HAP-1 (cell line): ENCODE data around the gene SRD5A1.

ENCODE experiments used
- DNase-seq, 2 experiments: peaks; one replicate each; pipeline ENCODE4 v3.0.0-alpha.2; 2016 to 2020; ENCODE audit warnings: low spot score in 2 of 2
- H3K27me3 ChIP-seq: fragments of 250-450 bp; sonication (Bioruptor Pico); 2 replicates; pipeline ENCODE4 v1.5.1; 2020; ENCODE audit warnings: low read depth, mild to moderate bottlenecking, moderate library complexity
- H3K36me3 ChIP-seq: fragments of 250-450 bp; sonication (Bioruptor Pico); replicated peaks from 2 replicates; pipeline ENCODE4 v1.5.1; 2020; ENCODE audit warnings: mild to moderate bottlenecking
- H3K4me1 ChIP-seq: fragments of 250-450 bp; sonication (Bioruptor Pico); 2 replicates; pipeline ENCODE4 v1.5.1; 2020; ENCODE audit warnings: mild to moderate bottlenecking
- H3K4me3 ChIP-seq: fragments of 250-450 bp; sonication (Bioruptor Pico); 2 replicates; pipeline ENCODE4 v1.5.1; 2020; ENCODE audit warnings: mild to moderate bottlenecking, moderate library complexity
- H3K9me3 ChIP-seq: fragments of 250-450 bp; sonication (Bioruptor Pico); 2 replicates; pipeline ENCODE4 v1.5.1; 2020; ENCODE audit warnings: mild to moderate bottlenecking, moderate library complexity
- in situ Hi-C: fragments of 300-500 bp; cut with MboI; formaldehyde crosslinking; loops from 3 replicates; pipeline ENCODE4 v1.14.3; 2020; ENCODE audit warnings: low sequenced_read_pairs, inconsistent platforms, mixed read lengths

Gene SRD5A1

DNA sequence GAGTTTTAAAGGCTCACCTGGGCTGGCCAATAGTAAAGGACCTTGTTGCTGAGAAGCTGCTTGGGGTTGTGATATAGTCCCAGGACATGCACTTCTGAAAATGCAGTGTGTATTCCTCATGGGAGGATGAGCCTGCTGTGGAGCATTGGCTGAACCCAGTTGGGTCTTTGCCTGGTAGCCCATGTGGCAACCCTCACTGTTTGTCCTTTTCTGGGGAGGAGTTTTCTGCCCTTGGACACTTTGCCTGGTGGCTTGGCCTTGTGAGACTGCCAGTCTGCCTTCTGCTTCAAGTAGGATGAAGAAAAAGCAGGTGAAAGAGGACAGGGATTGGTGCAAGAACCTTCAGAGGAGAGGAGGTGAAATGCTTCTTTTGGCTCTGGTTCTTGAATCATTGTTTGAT lies 84.0 kb downstream of the SRD5A1 start:
- H3K36me3 ChIP-seq, result peaks cover 6% of the 10 kb centered on the region
- peaks cover 15% of the 10 kb centered on the region for H3K4me1 ChIP-seq
- H3K27me3 ChIP-seq, result no peaks in the 10 kb centered on the region
- H3K4me3 ChIP-seq, result peak overlapping the region; percentile 2; the same call in 1 of the 2 replicates
- in situ Hi-C loops, result loop anchor here (5.0 kb wide), 1 partner anchor 85 kb away; the partner anchor contains the start of genes NSUN2 and SRD5A1
- no peaks in the 10 kb centered on the region for H3K9me3 ChIP-seq
- DNase-seq, result no peak

DNA sequence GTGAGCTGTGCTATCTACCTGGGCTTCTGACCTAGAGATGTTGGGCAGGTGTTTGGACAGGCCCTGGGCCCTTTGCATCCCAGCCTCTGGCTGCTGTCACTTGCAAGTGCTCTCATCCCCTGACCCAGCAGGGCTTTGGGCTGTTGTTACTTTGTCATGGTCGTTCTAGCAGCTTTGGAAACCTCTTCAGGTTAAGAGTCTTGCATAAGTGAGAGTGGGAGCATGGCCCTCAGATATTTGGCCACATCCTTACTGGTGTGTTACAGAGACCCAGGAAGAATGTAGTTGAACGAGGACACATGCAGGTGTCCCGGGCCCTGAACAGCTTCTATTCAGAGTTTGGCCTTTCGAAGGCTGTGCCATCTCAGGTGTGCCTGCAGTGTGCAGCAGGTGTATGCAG lies 84.4 kb downstream of the SRD5A1 start:
- H3K27me3 ChIP-seq, result no peaks in the 10 kb centered on the region
- no peak overlapping the region for H3K4me3 ChIP-seq
- peaks cover 6% of the 10 kb centered on the region for H3K36me3 ChIP-seq
- DNase-seq, result no peak
- in situ Hi-C loops, result loop anchor here (5.0 kb wide), 1 partner anchor 85 kb away; the partner anchor contains the start of genes NSUN2 and SRD5A1
- H3K9me3 ChIP-seq, result no peaks in the 10 kb centered on the region
- peaks cover 11% of the 10 kb centered on the region for H3K4me1 ChIP-seq

DNA sequence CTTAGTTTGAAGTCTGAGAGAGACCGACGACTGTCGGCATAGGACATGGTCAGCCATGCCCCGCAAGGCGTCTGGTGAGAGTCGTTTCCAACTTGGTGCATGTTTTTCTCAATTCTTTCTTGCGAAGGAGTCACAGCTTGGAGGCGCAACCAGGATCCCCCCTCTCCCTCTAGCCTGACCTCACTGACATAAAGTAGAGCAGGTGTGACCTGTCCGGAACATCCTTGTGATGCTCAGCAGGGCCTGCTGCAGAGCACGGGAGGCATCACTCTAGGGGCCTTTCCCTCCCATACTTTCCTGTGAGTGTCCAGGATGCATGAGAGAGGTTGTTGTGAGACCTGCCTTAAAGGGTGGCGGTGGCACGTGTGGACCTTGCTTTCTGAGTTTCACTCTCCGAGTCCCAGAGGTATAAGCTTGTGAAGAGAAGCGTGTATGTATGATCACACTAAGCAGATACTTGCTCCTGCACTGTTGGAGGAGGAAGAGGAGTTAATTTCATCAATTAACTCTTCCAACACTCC lies 85.0 kb downstream of the SRD5A1 start:
- Histone ChIP-seq H3K9me3 (no peaks in the 10 kb centered on the region), H3K4me1 (peaks cover 11% of the 10 kb centered on the region), H3K27me3 (no peaks in the 10 kb centered on the region), H3K4me3 (no peak overlapping the region), H3K36me3 (peaks cover 9% of the 10 kb centered on the region)
- no peak for DNase-seq
- in situ Hi-C loops, result loop anchor here (5.0 kb wide), 1 partner anchor 86 kb away; the partner anchor contains the start of genes NSUN2 and SRD5A1

DNA sequence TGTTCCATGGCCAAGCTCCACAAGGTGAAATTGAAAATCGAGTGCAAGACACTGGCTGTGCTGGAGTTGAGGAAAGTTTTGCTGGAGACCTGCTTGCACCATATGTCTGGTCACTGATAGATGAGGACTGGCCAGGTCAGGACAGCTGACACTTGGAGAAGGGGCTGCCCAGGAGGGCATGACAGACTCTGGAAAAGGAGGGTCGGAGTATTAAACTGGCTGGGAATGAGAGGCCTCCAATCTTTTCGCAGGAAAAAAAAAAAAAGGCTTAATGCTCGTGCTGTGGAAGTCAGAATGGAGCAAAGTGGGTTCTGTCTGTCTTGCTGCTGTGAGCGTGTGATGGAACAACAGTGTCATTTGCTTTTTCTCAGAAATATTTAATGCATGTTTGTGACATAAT lies 85.5 kb downstream of the SRD5A1 start:
- Histone ChIP-seq H3K36me3 (peaks cover 14% of the 10 kb centered on the region), H3K9me3 (no peaks in the 10 kb centered on the region), H3K4me1 (peaks cover 11% of the 10 kb centered on the region), H3K27me3 (no peaks in the 10 kb centered on the region), H3K4me3 (no peak overlapping the region)
- in situ Hi-C loops, result loop anchor here (5.0 kb wide), 1 partner anchor 86 kb away; the partner anchor contains the start of genes NSUN2 and SRD5A1
- DNase-seq, result no peak

DNA sequence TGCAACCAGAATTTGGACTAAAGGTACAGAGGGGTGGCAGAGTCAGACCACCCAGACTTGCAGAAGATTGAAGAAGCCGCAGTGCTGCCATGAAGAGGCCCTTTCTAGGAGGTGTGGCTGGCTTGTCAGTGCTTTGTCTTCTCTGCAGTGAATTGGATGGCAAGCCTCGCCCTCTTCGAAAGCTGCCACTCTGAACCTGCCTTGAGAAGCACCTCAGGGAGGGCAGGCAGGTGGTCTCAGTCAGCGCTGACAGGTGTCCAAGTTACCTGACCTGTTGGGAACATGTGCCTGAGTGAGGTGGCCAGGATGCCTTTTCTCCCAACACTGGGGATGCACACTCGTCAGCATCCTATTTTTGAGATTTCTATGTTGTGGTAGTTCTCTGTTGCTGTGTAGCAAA lies 86.2 kb downstream of the SRD5A1 start:
- H3K4me3 ChIP-seq, result no peak overlapping the region
- H3K27me3 ChIP-seq, result no peaks in the 10 kb centered on the region
- in situ Hi-C loops, result loop anchor here (5.0 kb wide), 1 partner anchor 87 kb away; the partner anchor contains the start of genes NSUN2 and SRD5A1
- peaks cover 11% of the 10 kb centered on the region for H3K4me1 ChIP-seq
- DNase-seq, result no peak
- peaks cover 21% of the 10 kb centered on the region for H3K36me3 ChIP-seq
- no peaks in the 10 kb centered on the region for H3K9me3 ChIP-seq

DNA sequence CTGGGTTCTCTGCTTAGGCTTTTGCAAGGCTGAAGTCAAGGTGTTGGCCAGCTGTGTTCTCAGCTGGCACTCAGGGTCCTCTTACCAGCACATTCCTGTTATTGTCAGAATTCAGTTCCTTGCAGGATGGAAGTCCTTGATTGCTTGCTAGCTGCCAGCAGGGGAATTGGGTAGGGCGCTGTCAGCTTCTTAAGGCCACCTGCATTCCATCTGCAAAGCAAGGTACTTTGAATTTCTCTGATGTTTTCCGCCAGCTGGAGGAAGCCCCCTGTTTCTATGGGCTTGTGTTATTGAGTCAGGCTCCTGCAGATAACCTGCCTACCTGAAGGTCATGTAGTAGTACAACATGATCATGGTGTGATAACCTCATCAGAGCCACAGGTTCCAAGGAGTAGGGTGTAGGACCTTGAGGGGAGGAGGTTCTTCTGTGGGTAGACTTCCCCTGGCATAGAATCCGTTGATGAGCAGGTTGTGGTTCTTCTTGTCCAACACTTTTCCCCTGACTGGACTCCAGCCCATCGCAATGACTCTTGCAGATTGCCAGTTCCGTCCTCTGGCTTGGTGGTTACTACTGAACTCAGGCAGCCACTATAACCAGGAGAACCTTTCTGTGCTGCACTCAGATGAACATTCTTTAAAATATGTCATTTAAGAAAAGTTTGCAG lies 86.8 kb downstream of the SRD5A1 start:
- H3K9me3 ChIP-seq, result no peaks in the 10 kb centered on the region
- H3K27me3 ChIP-seq, result no peaks in the 10 kb centered on the region
- DNase-seq, result no peak
- peaks cover 21% of the 10 kb centered on the region for H3K36me3 ChIP-seq
- no peak overlapping the region for H3K4me3 ChIP-seq
- in situ Hi-C loops, result loop anchor here (5.0 kb wide), 1 partner anchor 88 kb away; the partner anchor contains the start of genes NSUN2 and SRD5A1
- H3K4me1 ChIP-seq, result peaks cover 11% of the 10 kb centered on the region

DNA sequence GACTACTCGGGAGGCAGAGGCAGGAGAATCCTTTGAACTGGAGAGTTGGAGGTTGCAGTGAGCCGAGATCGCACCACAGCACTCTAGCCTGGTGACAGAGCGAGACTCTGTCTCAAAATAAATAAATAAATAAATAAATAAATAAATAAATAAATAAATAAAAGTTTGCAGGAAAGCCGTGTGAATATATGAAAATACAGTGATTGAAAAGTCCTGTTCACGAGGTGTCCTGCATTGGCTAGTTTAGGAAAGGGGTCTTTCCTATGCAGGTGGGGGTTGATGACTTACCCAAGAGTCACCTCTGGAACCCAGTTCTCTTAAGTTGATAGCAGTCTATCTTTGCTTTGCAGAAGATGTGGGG lies 87.3 kb downstream of the SRD5A1 start:
- Histone ChIP-seq H3K4me1 (peaks cover 11% of the 10 kb centered on the region), H3K9me3 (no peaks in the 10 kb centered on the region), H3K4me3 (no peak overlapping the region), H3K27me3 (no peaks in the 10 kb centered on the region), H3K36me3 (peaks cover 22% of the 10 kb centered on the region)
- DNase-seq, result no peak
- in situ Hi-C loops, result no loop called here

DNA sequence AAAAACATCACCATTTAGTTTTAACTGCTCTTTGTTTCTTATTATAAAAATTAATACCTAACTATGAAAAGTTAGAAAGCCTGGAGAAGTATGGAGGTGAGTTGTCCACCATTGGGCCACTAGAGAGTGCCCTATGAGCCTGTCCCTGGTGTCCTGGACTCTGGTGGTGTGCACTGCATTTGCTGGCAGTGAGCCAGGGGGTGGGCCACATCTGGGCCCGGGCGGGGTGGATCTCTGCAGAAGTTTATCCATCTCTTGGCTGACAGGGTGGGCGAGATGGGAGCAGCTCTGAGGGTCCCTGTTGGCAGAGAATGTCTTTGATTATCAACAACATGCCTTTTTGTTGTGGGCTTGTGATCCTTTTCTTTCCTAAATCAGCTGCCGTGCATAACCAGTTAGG lies 88.2 kb downstream of the SRD5A1 start:
- in situ Hi-C loops, result no loop called here
- Histone ChIP-seq H3K36me3 (peaks cover 31% of the 10 kb centered on the region), H3K4me3 (no peak overlapping the region), H3K9me3 (no peaks in the 10 kb centered on the region), H3K27me3 (no peaks in the 10 kb centered on the region), H3K4me1 (peaks cover 8% of the 10 kb centered on the region)
- DNase-seq, result peak in 1 of 2 experiments; percentile 35

DNA sequence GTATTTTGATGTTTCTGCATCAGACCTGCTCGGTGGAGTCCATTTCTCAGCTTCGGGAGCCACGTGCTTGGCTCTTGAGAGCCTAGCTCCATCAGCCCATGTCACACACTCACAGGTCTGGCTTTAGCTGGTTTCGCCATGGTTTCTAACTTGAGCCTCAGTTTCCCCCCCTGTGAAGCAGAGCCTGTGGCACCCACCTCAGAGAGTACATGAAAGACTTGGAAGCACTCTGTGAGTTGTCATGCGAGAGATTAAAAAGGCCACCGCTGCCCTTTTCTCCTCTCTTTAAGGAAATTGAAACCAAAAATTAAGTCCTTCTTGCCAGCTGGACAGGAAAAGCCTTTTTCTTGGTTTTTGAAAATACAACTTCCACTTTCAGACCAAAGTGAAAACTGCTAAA lies 88.8 kb downstream of the SRD5A1 start:
- Histone ChIP-seq H3K4me3 (no peak overlapping the region), H3K27me3 (no peaks in the 10 kb centered on the region), H3K9me3 (no peaks in the 10 kb centered on the region), H3K36me3 (peaks cover 26% of the 10 kb centered on the region), H3K4me1 (peaks cover 8% of the 10 kb centered on the region)
- no peak for DNase-seq
- in situ Hi-C loops, result no loop called here

DNA sequence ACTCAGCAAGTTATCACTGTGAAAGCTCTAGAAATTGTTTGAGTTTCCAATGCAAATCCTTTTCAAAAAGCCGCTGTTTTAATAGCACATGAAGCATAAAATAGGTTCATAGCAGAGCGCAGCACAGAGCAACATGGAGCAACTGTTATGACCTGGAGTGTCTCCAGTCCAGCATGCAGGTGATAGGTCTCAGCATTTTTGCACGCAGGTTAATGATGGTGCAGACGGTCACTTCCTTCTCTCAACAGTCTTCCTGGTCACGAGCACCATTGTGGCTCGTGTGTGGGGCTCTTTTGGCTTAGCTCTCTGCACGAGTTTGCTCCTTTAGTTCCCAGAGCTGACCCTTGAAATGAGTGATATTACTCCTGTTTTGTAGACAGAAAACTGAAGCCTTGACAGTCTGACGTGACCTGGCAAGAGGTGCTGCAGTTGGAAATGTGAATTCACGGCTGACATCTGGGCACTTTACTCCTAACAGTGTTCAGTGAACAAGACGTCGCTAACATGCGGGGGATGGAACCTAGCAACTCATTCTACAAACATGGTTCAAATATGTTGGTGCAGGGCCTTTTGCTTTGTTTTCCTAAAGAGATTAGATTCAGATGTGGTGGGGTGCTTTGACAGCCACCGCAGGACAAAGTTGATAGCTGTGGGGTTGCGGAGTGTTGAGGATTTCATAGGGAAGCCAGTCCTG lies 90.0 kb downstream of the SRD5A1 start:
- no peaks in the 10 kb centered on the region for H3K9me3 ChIP-seq
- no peak overlapping the region for H3K4me3 ChIP-seq
- peaks cover 25% of the 10 kb centered on the region for H3K36me3 ChIP-seq
- DNase-seq, result no peak
- in situ Hi-C loops, result no loop called here
- H3K4me1 ChIP-seq, result peaks cover 8% of the 10 kb centered on the region; the same call in 1 of the 2 replicates
- no peaks in the 10 kb centered on the region for H3K27me3 ChIP-seq

DNA sequence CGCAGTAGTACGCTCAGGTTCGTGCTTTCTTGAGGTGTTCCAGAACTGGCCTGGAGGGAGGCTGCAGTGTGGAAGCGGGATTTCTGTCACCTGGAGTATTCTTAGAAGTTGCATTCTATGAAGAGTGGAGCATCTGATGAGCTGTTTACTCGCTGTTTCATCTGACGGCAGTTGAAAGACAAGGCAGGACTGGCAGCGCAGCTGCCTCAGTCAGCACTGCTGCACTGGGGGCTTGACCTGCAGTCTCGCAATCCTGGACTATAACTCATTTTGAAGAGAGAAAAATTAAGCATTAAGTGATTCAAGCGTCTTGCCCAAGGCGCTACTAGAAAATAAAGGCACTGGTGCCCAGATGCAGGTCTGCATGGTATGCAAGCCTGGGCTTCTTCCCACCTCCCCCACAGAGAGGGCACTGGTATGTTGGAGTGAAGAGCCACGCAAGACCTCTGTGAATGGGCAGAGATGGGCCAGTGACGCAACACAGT lies 90.6 kb downstream of the SRD5A1 start:
- no peak for DNase-seq
- Histone ChIP-seq H3K36me3 (peaks cover 25% of the 10 kb centered on the region), H3K9me3 (no peaks in the 10 kb centered on the region), H3K4me3 (no peak overlapping the region), H3K27me3 (no peaks in the 10 kb centered on the region), H3K4me1 (peaks cover 8% of the 10 kb centered on the region; the same call in 1 of the 2 replicates)
- in situ Hi-C loops, result no loop called here
